GM23338 (cell line): Measurements from ENCODE around the gene METTL6. TPM values are rescaled to one million over a fixed set of nuclear protein-coding genes. Genes with fewer than 3 reads are reported as not detected.

Source experiments
- ATAC-seq: fragments of 200-7000 bp; cut with Tn5 transposase; 3 replicates; pipeline ENCODE4 v1.9.1; 2020
- DNase-seq: peaks from one replicate; pipeline ENCODE4 v3.0.0-alpha.2; 2015; ENCODE audit warnings: low spot score
- H2AFZ ChIP-seq: fragments of 200-600 bp; sonication (generic); 2 replicates; pipeline ENCODE4 v1.8.0; 2016; ENCODE audit warnings: antibody characterized with exemption, mild to moderate bottlenecking, moderate library complexity
- H3F3A ChIP-seq: fragments of 200-600 bp; sonication (generic); replicated peaks from 2 replicates; pipeline ENCODE4 v1.8.0; 2017; ENCODE audit warnings: antibody characterized with exemption, mixed run types, low read depth
- H3K27ac ChIP-seq: fragments of 200-600 bp; sonication (generic); 2 replicates; pipeline ENCODE4 v1.6.1; 2016; ENCODE audit warnings: low read depth
- H3K27me3 ChIP-seq: fragments of 200-600 bp; sonication (generic); 2 replicates; pipeline ENCODE4 v1.8.0; 2016; ENCODE audit warnings: mild to moderate bottlenecking, mixed run types, moderate library complexity; ENCODE audit not compliant: insufficient read depth
- H3K36me3 ChIP-seq: fragments of 200-600 bp; sonication (generic); 2 replicates; pipeline ENCODE4 v1.8.0; 2016; ENCODE audit warnings: mild to moderate bottlenecking; ENCODE audit not compliant: insufficient read depth
- H3K4me1 ChIP-seq: fragments of 200-600 bp; sonication (generic); 2 replicates; pipeline ENCODE4 v1.8.0; 2016; ENCODE audit warnings: mild to moderate bottlenecking, moderate library complexity; ENCODE audit not compliant: insufficient read depth
- H3K4me2 ChIP-seq: fragments of 200-600 bp; sonication (generic); 2 replicates; pipeline ENCODE4 v1.7.1; 2017; ENCODE audit warnings: mixed run types
- H3K4me3 ChIP-seq: fragments of 200-600 bp; sonication (generic); 2 replicates; pipeline ENCODE4 v1.6.1; 2016; ENCODE audit warnings: mixed run types
- H3K79me2 ChIP-seq: fragments of 200-600 bp; sonication (generic); replicated peaks from 2 replicates; pipeline ENCODE4 v1.8.0; 2017; ENCODE audit warnings: mild to moderate bottlenecking; ENCODE audit not compliant: insufficient read depth
- H3K9me2 ChIP-seq: fragments of 200-600 bp; sonication (generic); 2 replicates; pipeline ENCODE4 v1.8.0; 2017; ENCODE audit not compliant: insufficient read depth
- H4K20me1 ChIP-seq: fragments of 200-600 bp; sonication (generic); replicated peaks from 2 replicates; pipeline ENCODE4 v1.8.0; 2017; ENCODE audit warnings: mild to moderate bottlenecking; ENCODE audit not compliant: insufficient read depth
- H3K27ac Mint-ChIP-seq: 2 replicates; pipeline ENCODE4 v1.8.0; 2020; ENCODE audit warnings: inconsistent platforms, mild to moderate bottlenecking, moderate library complexity, mixed read lengths
- H3K27me3 Mint-ChIP-seq: 3 replicates; pipeline ENCODE4 v1.8.0; 2022; ENCODE audit warnings: low read depth, mild to moderate bottlenecking, moderate library complexity, mixed read lengths, inconsistent platforms; ENCODE audit not compliant: insufficient read depth, poor library complexity
- H3K36me3 Mint-ChIP-seq: 3 replicates; pipeline ENCODE4 v1.8.0; 2021; ENCODE audit warnings: low read depth, mild to moderate bottlenecking, inconsistent platforms, moderate library complexity, mixed read lengths
- H3K4me1 Mint-ChIP-seq: 3 replicates; pipeline ENCODE4 v1.8.0; 2020; ENCODE audit warnings: mild to moderate bottlenecking, inconsistent platforms, mixed read lengths
- H3K4me3 Mint-ChIP-seq: 3 replicates; pipeline ENCODE4 v1.8.0; 2021; ENCODE audit warnings: moderate library complexity, mild to moderate bottlenecking, inconsistent platforms, mixed read lengths
- H3K9me3 Mint-ChIP-seq: 3 replicates; pipeline ENCODE4 v1.8.0; 2020; ENCODE audit warnings: moderate library complexity, mild to moderate bottlenecking, inconsistent platforms, mixed read lengths
- CREB1 ChIP-seq: fragments of 250-450 bp; sonication (Bioruptor Pico); IDR thresholded peaks from 2 replicates; pipeline ENCODE4 v1.5.0; 2020; ENCODE audit warnings: low read depth, mild to moderate bottlenecking, moderate library complexity
- CTCF ChIP-seq, 2 experiments: fragments of 200-600 bp in 1 of 2; sonication (generic) in 1 of 2; conservative IDR thresholded peaks; 2 replicates each; pipeline versions ENCODE4 v1.5.1 to v1.6.1; 2016 to 2017; ENCODE audit warnings: antibody characterized with exemption in 2 of 2, low read depth in 2 of 2, mild to moderate bottlenecking in 2 of 2, moderate library complexity in 1 of 2
- ETS1 ChIP-seq: IDR thresholded peaks from 2 replicates; pipeline ENCODE4 v1.6.1; 2016; ENCODE audit warnings: antibody characterized with exemption
- EZH2 ChIP-seq: fragments of 200-600 bp; sonication (generic); IDR thresholded peaks from one replicate; pipeline ENCODE4 v1.8.0; 2017; ENCODE audit warnings: antibody characterized with exemption, mild to moderate bottlenecking, low read depth; ENCODE audit not compliant: unreplicated experiment
- EZH2phosphoT487 ChIP-seq: fragments of 200-600 bp; sonication (generic); IDR thresholded peaks from one replicate; pipeline ENCODE4 v1.8.1; 2018; ENCODE audit warnings: antibody characterized with exemption; ENCODE audit not compliant: unreplicated experiment
- JUNB ChIP-seq: IDR thresholded peaks from one replicate; pipeline ENCODE4 v1.6.1; 2016; ENCODE audit warnings: antibody characterized with exemption; ENCODE audit not compliant: unreplicated experiment
- NANOG ChIP-seq: IDR thresholded peaks from 2 replicates; pipeline ENCODE4 v1.6.1; 2016; ENCODE audit warnings: antibody characterized with exemption, borderline replicate concordance
- POLR2AphosphoS5 ChIP-seq: IDR thresholded peaks from 2 replicates; pipeline ENCODE4 v1.6.1; 2016; ENCODE audit warnings: antibody characterized with exemption, low read depth
- REST ChIP-seq: IDR thresholded peaks from one replicate; pipeline ENCODE4 v1.6.1; 2018; ENCODE audit warnings: antibody characterized with exemption; ENCODE audit not compliant: unreplicated experiment
- STAT1 ChIP-seq: IDR thresholded peaks from one replicate; pipeline ENCODE4 v1.6.1; 2016; ENCODE audit warnings: antibody characterized with exemption; ENCODE audit not compliant: unreplicated experiment
- ZNF114 ChIP-seq: fragments of 250-450 bp; sonication (Bioruptor Pico); IDR thresholded peaks from 2 replicates; pipeline ENCODE4 v1.5.0; 2020; ENCODE audit warnings: mild to moderate bottlenecking, moderate library complexity
- ZNF331 ChIP-seq: fragments of 250-450 bp; sonication (Bioruptor Pico); IDR thresholded peaks from 2 replicates; pipeline ENCODE4 v1.5.0; 2020; ENCODE audit warnings: low read depth, mild to moderate bottlenecking, moderate library complexity
- ZNF462 ChIP-seq: fragments of 250-450 bp; sonication (Bioruptor Pico); IDR thresholded peaks from 2 replicates; pipeline ENCODE4 v1.5.0; 2020; ENCODE audit warnings: mild to moderate bottlenecking, moderate library complexity
- polyA plus RNA-seq: library from polyadenylated mRNA; unstranded; fragments of >200 nt; fragmentation: Nextera tagmentation; extraction: Ambion mirVana; gene quantifications from 2 replicates; pipeline ENCODE4 v1.2.1, GENCODE V29; 2016
- total RNA-seq: library from RNA; depleted of rRNA; stranded (reverse); fragments of >200 nt; shearing (Covaris generic); gene quantifications from 2 replicates; pipeline ENCODE4 v1.2.3, GENCODE V29; 2014

METTL6 gene
- total and polyA plus RNA-seq, 2 experiments from 2014 or later, result 15.1 to 17.8 TPM

DNA sequence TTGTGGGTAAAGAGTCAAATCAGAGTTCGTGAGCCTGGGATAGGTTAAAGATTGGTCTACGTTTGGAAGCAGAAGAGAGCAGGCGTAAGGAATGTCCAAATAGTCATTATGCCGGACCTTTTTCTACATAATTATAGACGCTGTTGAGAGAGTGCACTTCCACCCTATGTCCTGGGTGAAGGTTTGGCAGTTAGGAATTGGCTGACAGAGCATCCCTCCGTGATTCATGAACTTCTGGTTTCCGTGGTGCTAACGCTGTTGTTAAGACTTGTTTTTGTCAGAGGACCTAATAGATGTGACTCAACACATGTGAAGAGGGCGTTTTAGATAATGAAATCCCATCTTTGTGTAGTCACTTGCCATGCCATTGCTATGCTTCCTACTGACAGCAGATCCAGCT is 1.2 kb upstream of the METTL6 start:
- Histone ChIP-seq H3K4me3 (peak overlapping the region; percentile 96), H3K9me2 (no peaks in the 10 kb centered on the region), H3F3A (peaks cover 3% of the 10 kb centered on the region; the same call in 1 of the 2 replicates), H3K27ac (no peak overlapping the region), H3K79me2 (peaks cover 69% of the 10 kb centered on the region), H2AFZ (no peak overlapping the region), H3K36me3 (peaks cover 30% of the 10 kb centered on the region), H4K20me1 (peaks cover 14% of the 10 kb centered on the region), H3K4me1 (peaks cover 19% of the 10 kb centered on the region), H3K4me2 (peak overlapping the region; percentile 94), H3K27me3 (no peaks in the 10 kb centered on the region)
- peak overlapping the region; percentile 94 for H3K4me3 Mint-ChIP-seq
- peak overlapping the region; percentile 98 for H3K27ac Mint-ChIP-seq
- H3K9me3 Mint-ChIP-seq, result no peaks in the 10 kb centered on the region; the same call in 2 of the 3 replicates
- H3K27me3 Mint-ChIP-seq, result peaks cover 8% of the 10 kb centered on the region
- peaks cover 22% of the 10 kb centered on the region for H3K4me1 Mint-ChIP-seq
- TF ChIP-seq POLR2AphosphoS5 (no peak), ETS1 (no peak), EZH2phosphoT487 (no peak), REST (no peak), CTCF (conservative IDR thresholded peaks at IDR 0.05; ENCODE audit: low read depth in 2 of 2) (no peak), JUNB (no peak), STAT1 (no peak), EZH2 (no peak), NANOG (no peak), CREB1 (CRISPR knock-in tag) (no peak), ZNF331 (CRISPR knock-in tag) (no peak), ZNF462 (CRISPR knock-in tag) (no peak), ZNF114 (CRISPR knock-in tag) (no peak)
- peaks cover 29% of the 10 kb centered on the region for H3K36me3 Mint-ChIP-seq
- DNase-seq (no peak), ATAC-seq (no peak)
